GM21381 (cell line): ENCODE measurements around the gene DLG3.

Experiments
- ATAC-seq: cut with Tn5 transposase; IDR thresholded peaks from one replicate; pipeline ENCODE4 v1.9.1; 2021; ENCODE audit warnings: mild to moderate bottlenecking, moderate library complexity; ENCODE audit not compliant: unreplicated experiment

The DLG3 gene

DNA sequence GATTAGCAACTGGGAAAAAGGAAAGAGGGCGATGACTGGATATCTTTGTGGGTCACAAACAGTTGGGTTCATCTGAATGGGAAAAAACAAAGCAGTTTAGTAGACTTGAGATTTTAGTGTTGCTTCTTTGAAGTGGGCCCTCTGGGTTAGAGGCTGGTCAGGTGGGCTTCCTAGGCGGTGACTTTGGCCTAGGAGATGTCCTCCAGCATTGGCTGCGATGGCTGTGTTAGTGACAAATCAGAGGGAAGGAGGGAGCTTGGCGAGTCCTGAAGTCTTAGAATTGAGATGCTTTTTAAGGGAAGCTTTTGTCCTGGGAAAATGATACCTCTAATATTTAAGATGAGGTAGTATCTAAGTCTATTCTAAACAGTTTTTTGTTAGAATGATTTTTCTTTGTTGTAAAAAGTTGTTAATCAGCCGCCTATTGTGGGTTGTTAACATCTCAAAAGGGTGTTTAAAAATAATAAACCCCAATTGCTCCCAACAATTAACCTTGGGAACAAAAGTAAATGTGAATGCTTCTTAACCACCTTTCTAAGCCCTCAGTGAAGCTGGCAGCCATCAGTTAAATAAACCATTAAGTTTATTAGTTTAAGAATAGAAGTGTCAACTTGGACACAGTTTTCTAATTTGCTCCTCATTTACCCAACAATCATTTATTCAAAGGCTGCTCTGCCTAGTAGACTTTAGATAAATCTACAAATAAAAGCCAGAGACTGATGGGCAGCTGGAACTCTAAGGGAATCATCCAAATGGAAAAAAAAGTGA, 31.7 kb downstream of the DLG3 start:
- no peak for ATAC-seq

GRCh38 chrX:70476934-70477733, 32.5 kb downstream of the DLG3 start:
- no peak for ATAC-seq

- ATAC-seq: no peak
These were observed 33.1 kb downstream of the DLG3 start for GRCh38 chrX:70477734-70478075.

DNA sequence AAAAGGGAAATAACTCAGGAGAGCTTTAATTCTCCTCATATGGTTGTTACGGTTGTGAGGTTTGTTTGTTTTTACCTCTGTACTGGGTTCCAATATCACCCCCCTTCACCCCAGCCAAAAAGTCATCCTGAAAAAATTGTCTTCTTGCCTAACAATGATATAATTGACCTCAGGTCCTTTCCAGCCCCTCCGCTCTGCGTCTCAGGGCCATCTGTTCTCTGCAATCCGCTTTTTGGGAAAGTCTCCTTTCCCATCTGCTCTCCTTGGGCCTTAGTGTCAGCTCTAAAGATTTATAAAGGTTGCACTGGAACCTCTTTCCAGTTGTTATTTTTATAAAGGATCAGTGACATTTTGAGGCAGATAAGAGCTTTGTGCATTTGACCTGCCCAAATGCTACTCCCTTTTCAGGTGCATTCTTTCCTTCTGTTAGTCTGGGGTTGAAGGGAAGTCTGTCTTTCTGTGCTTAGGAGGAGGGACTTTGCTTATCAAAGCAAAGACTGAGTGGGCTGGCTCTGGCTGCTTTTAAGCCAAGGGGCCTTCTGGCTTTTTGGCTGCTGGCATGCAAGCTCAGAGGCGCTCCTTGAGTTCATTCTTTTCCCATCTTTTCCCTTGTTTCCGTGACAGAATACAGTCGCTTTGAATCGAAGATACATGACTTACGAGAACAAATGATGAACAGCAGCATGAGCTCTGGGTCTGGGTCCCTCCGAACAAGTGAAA, 34.1 kb downstream of the DLG3 start:
- ATAC-seq: no peak

- ATAC-seq: no peak
These were observed 34.7 kb downstream of the DLG3 start for GRCh38 chrX:70479247-70479921.

DNA sequence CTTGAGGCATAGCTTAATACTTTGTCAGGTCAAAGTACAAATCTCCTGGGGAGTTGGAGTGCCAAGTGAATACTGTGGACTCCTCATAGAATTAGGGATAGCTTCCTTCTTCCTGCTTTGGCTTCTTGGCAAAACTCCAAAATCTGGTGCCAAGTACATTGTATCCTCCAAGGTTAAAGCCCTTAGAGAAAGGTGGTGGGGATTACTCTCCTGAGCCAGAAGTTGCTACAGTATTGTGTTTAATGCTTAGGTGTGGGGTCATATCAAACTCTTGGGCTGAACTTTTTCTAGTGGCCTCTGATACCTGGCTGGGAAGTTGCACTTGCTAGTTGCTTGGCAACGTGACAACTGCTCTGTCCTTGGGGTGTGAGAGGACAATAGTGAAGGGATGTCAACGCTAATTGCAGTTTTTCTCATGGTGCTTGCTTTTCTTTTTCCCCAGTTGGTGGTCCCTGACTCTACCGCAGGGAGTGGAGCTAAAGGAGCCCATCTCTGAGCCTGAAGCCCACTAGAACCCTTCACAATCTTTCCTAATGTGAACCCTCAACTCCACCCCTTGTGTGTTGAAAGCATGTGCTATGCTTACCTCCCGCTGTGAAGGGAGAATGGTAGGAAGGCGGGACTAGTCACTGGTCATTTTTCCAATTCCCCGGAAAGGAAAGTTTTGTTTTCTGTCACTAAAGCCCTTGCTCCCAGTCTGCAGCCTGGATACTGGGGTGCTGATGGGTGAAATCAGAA, 35.5 kb downstream of the DLG3 start:
- ATAC-seq: no peak

DNA sequence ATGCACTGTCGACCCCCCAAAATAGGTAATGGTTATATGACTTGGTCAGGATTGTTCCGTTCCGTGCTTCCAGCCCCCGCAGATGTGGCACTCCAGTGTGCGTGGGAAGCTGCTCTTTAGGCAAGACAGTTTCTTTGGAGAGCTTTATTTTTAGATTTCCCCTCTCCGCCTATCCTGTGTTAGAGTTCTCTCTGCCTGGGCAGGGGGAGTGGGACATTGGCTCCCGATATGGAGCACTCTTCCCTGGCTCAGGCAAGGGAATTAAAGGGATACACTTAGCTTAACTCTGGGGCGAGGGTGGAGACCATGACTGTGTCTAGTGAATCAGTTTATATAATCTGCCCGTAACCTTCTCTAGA, 36.0 kb downstream of the DLG3 start:
- no peak for ATAC-seq

DNA sequence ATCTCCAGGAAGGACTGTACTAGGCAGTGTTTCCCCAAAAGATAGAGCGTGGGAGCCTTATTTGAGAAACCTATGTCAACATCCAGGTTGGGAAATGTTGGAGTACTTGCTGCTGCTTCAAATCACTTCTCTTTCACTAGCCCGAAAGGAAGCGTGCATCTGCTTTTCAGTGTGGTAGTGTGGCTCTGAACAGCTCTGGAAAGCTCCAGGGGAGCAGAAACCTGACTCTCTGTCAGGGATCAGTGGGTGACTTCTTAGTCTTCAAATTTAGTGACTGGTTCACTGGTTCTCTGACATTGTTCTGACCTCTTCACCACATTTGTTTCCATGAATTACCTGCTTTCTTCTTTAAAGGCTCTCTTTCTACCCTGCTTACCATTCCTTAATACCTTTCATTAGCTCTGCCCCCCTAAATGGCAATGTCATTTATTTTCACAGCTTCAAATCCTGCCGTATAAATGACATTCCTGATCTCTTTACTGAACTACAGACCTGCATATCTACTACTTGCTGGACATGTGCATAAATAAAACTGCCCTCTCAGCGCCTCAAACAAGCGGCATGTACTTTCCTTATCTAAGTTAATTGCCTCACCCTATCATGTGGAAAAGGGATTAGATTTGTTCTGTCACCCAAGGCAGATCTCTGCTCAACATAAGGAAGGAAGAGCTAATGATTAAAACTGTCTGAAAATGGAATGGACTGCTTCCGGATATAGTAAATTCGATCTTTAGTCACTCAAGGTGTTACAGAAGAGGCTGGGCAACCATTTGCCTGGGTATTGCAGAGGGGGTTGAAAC, 37.0 kb downstream of the DLG3 start:
- no peak for ATAC-seq

GRCh38 chrX:70482300-70482699, 37.7 kb downstream of the DLG3 start:
- ATAC-seq: no peak

- no peak for ATAC-seq
These were observed 40.8 kb downstream of the DLG3 start for GRCh38 chrX:70485466-70485865.

DNA sequence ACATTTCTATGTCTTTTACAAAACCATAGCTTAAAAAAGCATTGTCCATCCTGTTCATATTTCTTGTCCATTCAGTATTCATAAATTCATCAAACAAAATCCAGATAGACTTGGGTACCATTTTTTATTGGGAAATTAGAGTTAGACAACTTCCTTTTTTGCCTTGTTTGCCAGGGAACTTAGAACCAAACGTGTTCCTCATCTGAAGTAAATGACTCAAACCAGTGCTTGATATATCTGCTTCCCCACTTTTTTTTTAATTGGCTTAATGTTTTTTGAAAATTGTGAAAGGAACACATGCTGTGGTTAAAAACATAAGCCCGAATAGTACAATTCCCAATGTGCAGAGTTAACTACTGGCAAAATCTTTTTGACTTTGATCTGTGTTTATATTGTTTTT, 44.2 kb downstream of the DLG3 start:
- ATAC-seq: no peak

DNA sequence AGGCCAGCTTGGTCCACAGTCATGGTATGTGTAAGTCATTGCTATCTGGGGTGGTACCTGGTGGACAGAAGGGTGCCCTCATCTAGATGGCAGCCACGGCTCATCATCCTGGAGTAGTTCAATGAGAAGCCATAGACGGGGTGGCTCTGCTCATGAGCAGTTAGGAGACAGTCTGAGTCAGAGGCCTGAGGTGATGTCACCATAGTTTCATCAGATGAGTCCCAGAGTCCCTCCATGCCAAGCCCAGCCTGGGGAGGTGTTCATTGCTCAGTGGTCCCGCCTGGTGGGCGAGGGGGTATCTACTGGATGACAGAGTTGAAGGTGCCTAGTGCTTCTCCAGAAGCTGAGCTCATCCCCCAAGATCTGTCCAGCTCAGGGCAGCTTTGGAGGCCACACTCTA, 49.8 kb downstream of the DLG3 start:
- no peak for ATAC-seq

- ATAC-seq: no peak
These were observed 51.9 kb downstream of the DLG3 start for GRCh38 chrX:70496491-70496890.

DNA sequence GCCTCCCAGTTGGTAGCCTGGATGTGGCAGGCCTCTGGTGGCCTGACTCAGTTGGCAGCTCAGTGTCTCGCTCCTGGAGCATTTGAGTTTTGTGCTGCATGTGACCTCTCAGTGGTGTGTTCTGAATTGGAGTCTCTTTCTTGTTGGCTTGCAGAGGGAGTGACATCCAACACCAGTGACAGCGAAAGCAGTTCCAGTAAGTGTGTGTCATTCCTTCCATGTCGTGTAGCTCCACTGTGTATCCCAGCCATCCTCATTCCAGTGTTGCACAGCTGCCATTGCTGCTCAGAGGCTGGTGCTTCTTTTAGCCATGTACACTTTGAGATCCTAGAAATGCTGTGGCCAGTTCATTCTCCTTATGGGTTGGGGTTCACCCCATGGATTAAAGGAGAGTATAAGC, 52.4 kb downstream of the DLG3 start:
- no peak for ATAC-seq

- no peak for ATAC-seq
These were observed 53.5 kb downstream of the DLG3 start for GRCh38 chrX:70498129-70498528.

- ATAC-seq: no peak
These were observed 56.2 kb downstream of the DLG3 start for GRCh38 chrX:70500826-70501225.

DNA sequence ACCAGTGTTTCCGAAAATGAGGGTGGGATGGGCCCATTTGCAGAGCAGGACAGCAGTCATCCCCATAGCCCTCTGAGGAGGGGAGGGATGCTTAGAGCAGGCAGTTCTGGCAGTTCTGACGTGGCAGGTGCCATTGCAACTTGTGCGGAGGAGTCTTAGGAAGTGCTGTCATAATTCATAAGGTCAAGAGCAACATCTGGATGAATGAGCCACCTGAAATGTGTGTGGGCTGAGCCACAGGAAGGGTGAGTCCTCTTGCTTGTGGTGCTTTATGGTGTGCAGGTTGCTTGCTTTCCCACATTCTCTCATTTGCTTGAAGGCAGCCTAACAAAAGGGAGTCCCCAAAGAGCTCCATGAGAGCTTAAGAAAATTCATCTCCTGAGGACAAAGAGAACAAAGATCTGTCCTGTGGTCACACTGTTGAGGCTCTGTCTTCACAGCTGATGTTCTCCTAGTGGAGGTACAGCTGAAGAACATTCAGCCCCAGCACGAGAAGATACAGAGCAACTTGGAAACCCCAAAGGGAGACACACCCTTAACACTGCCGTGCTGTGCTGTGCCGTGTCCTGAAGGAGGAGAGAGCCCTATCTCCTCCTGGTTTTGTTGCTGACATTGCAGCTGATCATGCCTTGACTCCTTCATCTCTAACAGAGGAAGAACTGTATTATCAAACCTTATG, 60.3 kb downstream of the DLG3 start:
- ATAC-seq: no peak

DNA sequence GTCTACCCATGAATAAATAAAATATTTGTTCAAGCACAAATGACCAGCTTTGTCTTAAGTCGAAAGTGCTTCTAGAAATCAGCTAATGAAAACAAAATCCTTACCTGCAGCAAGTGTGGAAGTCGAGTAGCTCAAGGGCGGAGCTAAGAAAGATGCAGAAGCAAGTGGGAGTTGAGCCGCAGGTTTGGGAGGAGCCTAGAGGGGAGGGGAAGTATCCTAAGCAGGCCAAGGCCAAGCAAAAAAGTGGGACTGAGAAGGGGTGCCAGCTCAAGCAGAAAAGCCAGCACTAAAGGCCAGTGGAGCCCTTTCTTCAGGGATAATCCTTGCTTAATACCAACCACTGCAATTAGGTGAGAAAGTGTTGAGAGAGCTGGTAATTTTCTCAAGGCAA, 60.8 kb downstream of the DLG3 start:
- ATAC-seq: no peak

GRCh38 chrX:70508296-70508911, 63.8 kb downstream of the DLG3 start:
- ATAC-seq: no peak
